K562 (cell line): Measurements from ENCODE around the gene AGPAT3. TPM values are rescaled to one million over a fixed set of nuclear protein-coding genes. Genes with fewer than 3 reads are reported as not detected.

Experiments
- ATF1 ChIP-seq, 2 experiments: fragments of 450-650 bp in 1 of 2; IDR thresholded peaks; 2 replicates each; pipeline ENCODE4 v1.6.1; 2016; ENCODE audit warnings: missing compliant biosample characterization in 1 of 2, missing genetic modification characterization in 1 of 2
- BRCA1 ChIP-seq, 2 experiments: fragments of 450-650 bp in 1 of 2; sonication (generic) in 1 of 2; formaldehyde crosslinking in 1 of 2; IDR thresholded peaks; 2 replicates each; pipeline versions ENCODE4 v1.5.0 to v1.6.1; 2017 to 2020; ENCODE audit warnings: mild to moderate bottlenecking in 1 of 2, missing genetic modification reagents in 1 of 2
- ZC3H4 ChIP-seq: sonication (generic); formaldehyde crosslinking; IDR thresholded peaks from 2 replicates; pipeline ENCODE4 v1.9.0; 2021; ENCODE audit warnings: missing genetic modification reagents, borderline replicate concordance
- ZKSCAN1 ChIP-seq: fragments of 150-350 bp; IDR thresholded peaks from 2 replicates; pipeline ENCODE4 v1.6.1; 2016; ENCODE audit warnings: low read depth, low read length
- ZNF407 ChIP-seq: fragments of 450-650 bp; IDR thresholded peaks from 2 replicates; pipeline ENCODE4 v1.6.1; 2016; ENCODE audit warnings: low read depth
- polyA plus RNA-seq, 8 experiments: library from polyadenylated mRNA; depleted of rRNA in 4 of 8; stranded (reverse) in 5 of 8; unstranded in 3 of 8; fragments of >200 nt; fragmentation: Nextera tagmentation in 2 of 8; fragmentation: Illumina TruSeq in 1 of 8; extraction: Ambion mirVana in 2 of 8; extraction: Trizol in 1 of 8; gene quantifications; 2 replicates each; pipeline versions ENCODE4 v1.2.1 to v1.2.3, GENCODE V29; 2011 to 2014; ENCODE audit warnings: inconsistent platforms in 1 of 8, missing spikeins in 1 of 8
- total RNA-seq, 7 experiments: library from RNA; depleted of rRNA in 6 of 7; stranded (reverse); fragments of >200 nt in 6 of 7; fragmentation: Illumina TruSeq in 2 of 7; extraction: Trizol in 2 of 7; gene quantifications; 2 replicates each; pipeline versions ENCODE4 v1.2.1 to v1.2.3, GENCODE V29; 2011 to 2021; ENCODE audit warnings: low replicate concordance in 1 of 7
- TF ChIP-seq, protein P1 (sequence below): IDR thresholded peaks from 2 replicates; pipeline ENCODE4 v1.6.1; 2012; ENCODE audit warnings: low read depth, low read length, improper control_type of control experiment, borderline replicate concordance
- TF ChIP-seq, protein P2 (sequence below): fragments of 250-450 bp; sonication (Bioruptor Pico); IDR thresholded peaks from 2 replicates; pipeline ENCODE4 v1.8.0; 2022; ENCODE audit warnings: moderate library complexity, mild to moderate bottlenecking, inconsistent platforms
- TF ChIP-seq, protein P3 (sequence below): fragments of 450-650 bp; IDR thresholded peaks from one replicate; pipeline ENCODE4 v1.6.1; 2018; ENCODE audit warnings: mild to moderate bottlenecking, moderate library complexity; ENCODE audit not compliant: partially characterized antibody
- TF ChIP-seq, protein P4 (sequence below): fragments of 450-650 bp; IDR thresholded peaks from 2 replicates; pipeline ENCODE4 v1.6.1; 2016; ENCODE audit warnings: low read depth, mild to moderate bottlenecking, moderate library complexity

The AGPAT3 gene
- total and polyA plus RNA-seq, 9 of the 15 experiments (the other 6 are each of a cell fraction or from before 2014, with no cell fraction given) = 1.5 to 88.4 (median 35.7) TPM

- TF ChIP-seq ZNF407 = no peak
- TF ChIP-seq BRCA1 (IDR thresholded peaks at IDR 0.05) = no peak
- TF ChIP-seq BRCA1 (CRISPR knock-in tag; IDR thresholded peaks at IDR 0.05) = no peak
- TF ChIP-seq, protein P1, sequence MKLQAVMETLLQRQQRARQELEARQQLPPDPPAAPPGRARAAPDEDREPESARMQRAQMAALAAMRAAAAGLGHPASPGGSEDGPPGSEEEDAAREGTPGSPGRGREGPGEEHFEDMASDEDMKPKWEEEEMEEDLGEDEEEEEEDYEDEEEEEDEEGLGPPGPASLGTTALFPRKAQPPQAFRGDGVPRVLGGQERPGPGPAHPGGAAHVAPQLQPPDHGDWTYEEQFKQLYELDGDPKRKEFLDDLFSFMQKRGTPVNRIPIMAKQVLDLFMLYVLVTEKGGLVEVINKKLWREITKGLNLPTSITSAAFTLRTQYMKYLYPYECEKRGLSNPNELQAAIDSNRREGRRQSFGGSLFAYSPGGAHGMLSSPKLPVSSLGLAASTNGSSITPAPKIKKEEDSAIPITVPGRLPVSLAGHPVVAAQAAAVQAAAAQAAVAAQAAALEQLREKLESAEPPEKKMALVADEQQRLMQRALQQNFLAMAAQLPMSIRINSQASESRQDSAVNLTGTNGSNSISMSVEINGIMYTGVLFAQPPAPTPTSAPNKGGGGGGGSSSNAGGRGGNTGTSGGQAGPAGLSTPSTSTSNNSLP = no peak
- TF ChIP-seq, protein P2, sequence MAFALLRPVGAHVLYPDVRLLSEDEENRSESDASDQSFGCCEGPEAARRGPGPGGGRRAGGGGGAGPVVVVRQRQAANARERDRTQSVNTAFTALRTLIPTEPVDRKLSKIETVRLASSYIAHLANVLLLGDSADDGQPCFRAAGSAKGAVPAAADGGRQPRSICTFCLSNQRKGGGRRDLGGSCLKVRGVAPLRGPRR (CRISPR knock-in tag) = 0 out of 2 replicates have a peak, but pooled peaks have one; percentile 40
- no peak for TF ChIP-seq ZKSCAN1
- TF ChIP-seq, protein P3, sequence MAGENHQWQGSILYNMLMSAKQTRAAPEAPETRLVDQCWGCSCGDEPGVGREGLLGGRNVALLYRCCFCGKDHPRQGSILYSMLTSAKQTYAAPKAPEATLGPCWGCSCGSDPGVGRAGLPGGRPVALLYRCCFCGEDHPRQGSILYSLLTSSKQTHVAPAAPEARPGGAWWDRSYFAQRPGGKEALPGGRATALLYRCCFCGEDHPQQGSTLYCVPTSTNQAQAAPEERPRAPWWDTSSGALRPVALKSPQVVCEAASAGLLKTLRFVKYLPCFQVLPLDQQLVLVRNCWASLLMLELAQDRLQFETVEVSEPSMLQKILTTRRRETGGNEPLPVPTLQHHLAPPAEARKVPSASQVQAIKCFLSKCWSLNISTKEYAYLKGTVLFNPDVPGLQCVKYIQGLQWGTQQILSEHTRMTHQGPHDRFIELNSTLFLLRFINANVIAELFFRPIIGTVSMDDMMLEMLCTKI = no peak
- TF ChIP-seq, protein P4, sequence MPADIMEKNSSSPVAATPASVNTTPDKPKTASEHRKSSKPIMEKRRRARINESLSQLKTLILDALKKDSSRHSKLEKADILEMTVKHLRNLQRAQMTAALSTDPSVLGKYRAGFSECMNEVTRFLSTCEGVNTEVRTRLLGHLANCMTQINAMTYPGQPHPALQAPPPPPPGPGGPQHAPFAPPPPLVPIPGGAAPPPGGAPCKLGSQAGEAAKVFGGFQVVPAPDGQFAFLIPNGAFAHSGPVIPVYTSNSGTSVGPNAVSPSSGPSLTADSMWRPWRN = no peak
- no peak for TF ChIP-seq ATF1 (CRISPR knock-in tag; IDR thresholded peaks at IDR 0.05)
- no peak for TF ChIP-seq ATF1 (tag; IDR thresholded peaks at IDR 0.05)
- no peak for TF ChIP-seq ZC3H4 (CRISPR knock-in tag)
These were observed 6.0 kb upstream of the AGPAT3 start (continued) for GRCh38 chr21:43858806-43859648.
